Calu3 (cell line): ENCODE measurements around the gene KRT83. TPM values are rescaled to one million over a fixed set of nuclear protein-coding genes. Genes with fewer than 3 reads are reported as not detected.
"Not testable (repeated sequence)": the region's sequence is repeated elsewhere in the genome, so short reads cannot be mapped to it uniquely, and the experiment has no call there.

Source experiments
- BruUV-seq: library from RNA; stranded (reverse); fragments of 400-500 nt; replicated peaks from 2 replicates; lab custom pipeline; 2021; lab: Mats Ljungman, UMichigan
- CTCF ChIA-PET: fragments of 300-600 bp; sonication (Branson Sonifier 250); formaldehyde crosslinking; loops from one replicate; lab custom pipeline; 2022; ENCODE audit warnings: antibody characterized with exemption; lab: Charles Lee
- DNase-seq: peaks from one replicate; pipeline ENCODE4 v3.0.0; 2022
- H3K27ac Mint-ChIP-seq: one replicate; pipeline ENCODE4 v1.8.0; 2022; ENCODE audit warnings: mixed read lengths; ENCODE audit not compliant: unreplicated experiment
- H3K27me3 Mint-ChIP-seq: one replicate; pipeline ENCODE4 v1.8.0; 2022; ENCODE audit warnings: mixed read lengths; ENCODE audit not compliant: unreplicated experiment
- H3K36me3 Mint-ChIP-seq: one replicate; pipeline ENCODE4 v1.8.0; 2022; ENCODE audit warnings: mild to moderate bottlenecking, moderate library complexity, mixed read lengths; ENCODE audit not compliant: insufficient read depth, unreplicated experiment
- H3K4me1 Mint-ChIP-seq: one replicate; pipeline ENCODE4 v1.8.0; 2022; ENCODE audit warnings: mild to moderate bottlenecking, low read depth, mixed read lengths; ENCODE audit not compliant: unreplicated experiment
- H3K4me3 Mint-ChIP-seq: one replicate; pipeline ENCODE4 v1.8.0; 2022; ENCODE audit warnings: mild to moderate bottlenecking, low read depth, moderate library complexity, mixed read lengths; ENCODE audit not compliant: unreplicated experiment
- H3K9me3 Mint-ChIP-seq: one replicate; pipeline ENCODE4 v1.8.0; 2022; ENCODE audit warnings: low read depth, mixed read lengths; ENCODE audit not compliant: unreplicated experiment
- intact Hi-C: fragments of 100-400 bp; cut with micrococcal nuclease; formaldehyde crosslinking; loops from one replicate; pipeline ENCODE4 v1.10.0; 2022; ENCODE audit not compliant: unreplicated experiment
- total RNA-seq: library from RNA; stranded (reverse); gene quantifications from 2 replicates; pipeline ENCODE4 v1.2.3, GENCODE V29; 2022
- TF ChIP-seq, protein P1 (sequence below): fragments of 200-600 bp; IDR thresholded peaks from one replicate; pipeline ENCODE4 v1.8.0; 2022; ENCODE audit warnings: antibody characterized with exemption; ENCODE audit not compliant: unreplicated experiment

The KRT83 gene
- total RNA-seq, 1 experiment from 2014 or later: not detected

DNA sequence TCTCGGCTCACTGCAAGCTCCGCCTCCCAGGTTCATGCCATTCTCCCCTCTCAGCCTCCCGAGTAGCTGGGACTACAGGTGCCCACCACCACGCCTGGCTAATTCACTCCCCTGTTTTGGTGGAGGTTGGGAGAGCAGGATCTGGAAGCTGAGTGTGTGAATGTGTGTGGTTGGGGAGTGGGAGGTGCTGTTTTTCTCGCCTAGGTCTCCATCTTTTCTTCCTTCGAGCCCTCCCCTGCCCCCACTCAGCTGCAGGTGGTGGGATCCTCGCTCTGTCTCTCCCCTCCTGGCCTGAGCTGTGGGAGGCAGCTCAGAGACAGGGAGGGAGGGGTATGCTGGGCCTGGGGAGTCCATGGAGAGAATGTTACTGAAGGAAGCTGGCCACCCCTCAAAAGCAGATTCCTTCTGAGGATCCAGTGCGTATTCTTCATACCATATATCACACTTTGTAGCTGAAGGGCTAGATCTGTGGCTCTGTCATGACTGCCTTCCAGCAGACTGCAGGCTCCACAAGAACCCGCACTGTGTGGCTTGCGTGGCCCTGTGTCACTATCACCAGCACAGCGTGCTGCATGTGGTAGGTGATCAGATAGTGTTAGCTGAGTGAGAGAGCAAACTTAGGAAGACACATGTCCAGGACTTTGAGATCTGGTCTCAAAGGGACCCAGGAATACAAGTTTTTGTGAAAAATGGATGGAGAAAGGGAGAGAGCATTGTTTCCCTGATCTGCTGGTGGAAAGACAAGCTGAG, 2.8 kb downstream of the KRT83 start:
- H3K9me3 Mint-ChIP-seq: no peaks in the 10 kb centered on the region
- H3K36me3 Mint-ChIP-seq: no peaks in the 10 kb centered on the region
- peaks cover 3% of the 10 kb centered on the region for H3K27me3 Mint-ChIP-seq
- no TSS peak for BruUV-seq
- H3K27ac Mint-ChIP-seq: no peak overlapping the region
- no peak for DNase-seq
- intact Hi-C loops: no loop called here
- TF ChIP-seq, protein P1, sequence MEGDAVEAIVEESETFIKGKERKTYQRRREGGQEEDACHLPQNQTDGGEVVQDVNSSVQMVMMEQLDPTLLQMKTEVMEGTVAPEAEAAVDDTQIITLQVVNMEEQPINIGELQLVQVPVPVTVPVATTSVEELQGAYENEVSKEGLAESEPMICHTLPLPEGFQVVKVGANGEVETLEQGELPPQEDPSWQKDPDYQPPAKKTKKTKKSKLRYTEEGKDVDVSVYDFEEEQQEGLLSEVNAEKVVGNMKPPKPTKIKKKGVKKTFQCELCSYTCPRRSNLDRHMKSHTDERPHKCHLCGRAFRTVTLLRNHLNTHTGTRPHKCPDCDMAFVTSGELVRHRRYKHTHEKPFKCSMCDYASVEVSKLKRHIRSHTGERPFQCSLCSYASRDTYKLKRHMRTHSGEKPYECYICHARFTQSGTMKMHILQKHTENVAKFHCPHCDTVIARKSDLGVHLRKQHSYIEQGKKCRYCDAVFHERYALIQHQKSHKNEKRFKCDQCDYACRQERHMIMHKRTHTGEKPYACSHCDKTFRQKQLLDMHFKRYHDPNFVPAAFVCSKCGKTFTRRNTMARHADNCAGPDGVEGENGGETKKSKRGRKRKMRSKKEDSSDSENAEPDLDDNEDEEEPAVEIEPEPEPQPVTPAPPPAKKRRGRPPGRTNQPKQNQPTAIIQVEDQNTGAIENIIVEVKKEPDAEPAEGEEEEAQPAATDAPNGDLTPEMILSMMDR: no peak
- CTCF ChIA-PET: interaction anchor here (1.5 to 1.8 kb wide), 2 partner anchors 10 to 38 kb away, joined by 5 to 11 read pairs; no protein-coding TSS in a partner anchor
- H3K4me3 Mint-ChIP-seq: no peak overlapping the region
- H3K4me1 Mint-ChIP-seq: peaks cover 8% of the 10 kb centered on the region

DNA sequence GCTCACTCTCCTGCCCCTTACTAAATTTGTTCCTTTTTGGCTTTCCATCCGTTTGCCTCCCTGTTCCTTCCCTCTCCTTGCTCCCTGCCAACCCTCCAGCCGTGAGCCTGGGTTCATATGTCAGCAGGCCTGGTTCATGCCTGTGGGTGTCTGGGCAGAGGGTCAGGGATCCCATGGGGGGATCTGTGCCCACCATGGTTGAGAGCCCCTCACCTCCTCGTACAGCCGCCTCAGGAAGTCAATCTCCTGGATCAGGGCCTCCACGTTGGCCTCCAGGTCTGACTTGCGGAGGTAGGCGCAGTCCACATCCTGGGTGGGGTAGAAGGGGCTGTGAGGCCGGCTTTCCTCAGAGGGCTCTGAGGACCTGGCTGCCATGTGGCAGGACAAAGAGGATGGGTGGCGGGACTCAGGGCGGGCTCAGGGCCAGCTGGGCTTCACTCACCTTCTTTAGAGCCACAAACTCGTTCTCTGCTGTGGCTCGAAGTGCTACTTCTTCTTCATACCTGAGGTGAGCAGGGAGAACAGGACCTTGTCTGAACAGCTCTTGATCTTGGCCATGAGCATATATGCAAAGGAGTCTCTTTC, 3.6 kb downstream of the KRT83 start:
- CTCF ChIA-PET: no interaction called here
- H3K4me1 Mint-ChIP-seq: peaks cover 17% of the 10 kb centered on the region
- TF ChIP-seq, protein P1: no peak
- peaks cover 11% of the 10 kb centered on the region for H3K27me3 Mint-ChIP-seq
- no peak overlapping the region for H3K27ac Mint-ChIP-seq
- H3K36me3 Mint-ChIP-seq: no peaks in the 10 kb centered on the region
- no peak for DNase-seq
- intact Hi-C loops: no loop called here
- H3K9me3 Mint-ChIP-seq: no peaks in the 10 kb centered on the region
- H3K4me3 Mint-ChIP-seq: no peak overlapping the region
- no TSS peak for BruUV-seq

DNA sequence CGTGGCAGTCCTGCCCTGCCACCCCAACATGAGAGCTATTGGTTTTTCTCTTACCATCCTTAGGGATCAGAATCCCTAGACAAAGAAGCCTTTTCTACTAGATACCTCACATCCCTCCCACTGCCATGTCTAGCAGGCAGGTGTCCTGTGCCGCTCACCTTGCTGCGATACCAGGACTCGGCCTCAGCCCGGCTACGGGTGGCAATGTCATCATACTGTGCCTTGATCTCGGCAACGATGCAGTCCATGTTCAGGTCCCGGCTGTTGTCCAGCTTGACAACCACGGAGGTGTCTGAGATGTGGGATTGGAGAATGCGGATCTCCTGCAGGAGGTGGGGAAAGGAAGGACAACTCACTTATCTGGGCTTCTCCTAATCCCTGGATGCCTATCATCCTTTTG, 4.5 kb downstream of the KRT83 start:
- no TSS peak for BruUV-seq
- peaks cover 19% of the 10 kb centered on the region for H3K27me3 Mint-ChIP-seq
- H3K4me3 Mint-ChIP-seq: no peak overlapping the region
- CTCF ChIA-PET: no interaction called here
- intact Hi-C loops: no loop called here
- no peaks in the 10 kb centered on the region for H3K9me3 Mint-ChIP-seq
- H3K36me3 Mint-ChIP-seq: no peaks in the 10 kb centered on the region
- H3K4me1 Mint-ChIP-seq: peaks cover 22% of the 10 kb centered on the region
- TF ChIP-seq, protein P1: no peak
- no peak overlapping the region for H3K27ac Mint-ChIP-seq
- DNase-seq: no peak

DNA sequence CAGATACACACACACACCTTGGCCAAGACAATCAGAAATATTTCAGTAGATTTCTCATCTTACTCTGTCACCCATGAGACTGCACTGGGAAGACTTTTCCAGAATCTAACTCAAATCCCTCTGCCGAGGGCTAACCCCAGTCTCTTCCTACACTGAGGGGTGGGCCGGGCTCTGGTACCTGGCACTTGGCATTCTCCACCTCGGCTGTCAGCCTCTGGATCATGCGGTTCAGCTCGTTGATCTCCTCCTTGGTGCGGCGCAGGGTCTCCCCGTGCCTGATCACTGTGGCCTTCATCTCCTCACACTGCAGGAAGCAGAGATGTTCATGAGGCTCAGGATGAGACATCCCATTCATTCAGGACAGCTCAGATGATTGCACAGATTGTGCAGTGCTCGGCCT, 4.9 kb downstream of the KRT83 start:
- no peak for DNase-seq
- Mint-ChIP-seq H3K9me3 (no peaks in the 10 kb centered on the region), H3K4me1 (peaks cover 22% of the 10 kb centered on the region), H3K36me3 (no peaks in the 10 kb centered on the region), H3K4me3 (no peak overlapping the region), H3K27ac (no peak overlapping the region), H3K27me3 (peaks cover 19% of the 10 kb centered on the region)
- intact Hi-C loops: no loop called here
- CTCF ChIA-PET: interaction anchor here (0.6 kb wide), 1 partner anchor 36 kb away, joined by 3 read pairs; no protein-coding TSS in a partner anchor
- BruUV-seq: no TSS peak
- TF ChIP-seq, protein P1: no peak

DNA sequence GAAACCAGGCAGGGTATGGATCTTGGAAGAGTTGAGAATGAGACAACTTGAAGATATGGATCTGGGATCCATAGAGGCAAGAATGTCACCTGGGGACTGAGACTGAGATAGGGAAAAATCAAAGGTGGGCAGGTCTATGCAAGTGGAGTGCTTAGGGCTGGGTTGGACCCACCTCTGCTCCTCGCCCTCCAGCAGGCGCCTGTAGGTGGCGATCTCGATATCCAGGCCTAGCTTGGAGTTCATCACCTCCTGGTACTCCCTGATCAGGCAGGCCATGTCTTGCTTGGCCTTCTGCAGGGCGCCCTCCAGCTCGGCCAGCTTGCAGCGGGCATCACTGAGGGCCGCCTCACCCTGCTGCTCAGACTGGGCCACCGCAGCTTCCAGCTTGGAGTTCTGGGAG, 5.5 kb downstream of the KRT83 start:
- H3K4me3 Mint-ChIP-seq, H3K27ac Mint-ChIP-seq, H3K36me3 Mint-ChIP-seq, intact Hi-C loops, BruUV-seq, H3K9me3 Mint-ChIP-seq: not testable (repeated sequence)
- peaks cover 22% of the 10 kb centered on the region for H3K4me1 Mint-ChIP-seq
- CTCF ChIA-PET: interaction anchor here (0.6 kb wide), 1 partner anchor 36 kb away, joined by 3 read pairs; no protein-coding TSS in a partner anchor
- DNase-seq: peak; percentile 32
- peaks cover 19% of the 10 kb centered on the region for H3K27me3 Mint-ChIP-seq
